ENCODE data around the gene FGF12. TPM values are rescaled to one million over a fixed set of nuclear protein-coding genes. Genes with fewer than 3 reads are reported as not detected.
A peak's percentile ranks its signal among the peaks of the same experiment; 100 is the strongest.

Gene FGF12
- total RNA-seq, 1 donor from 2014 or later: 7.0 TPM

GRCh38 chr3:192570315-192570714 lies 157.0 kb downstream of the FGF12 start:
- Histone ChIP-seq H2AFZ (replicated peaks) (no peak overlapping the region), H3K4me3 (no peak overlapping the region), H3K27ac (no peak overlapping the region), H3K4me2 (no peak overlapping the region), H3K4me1 (no peaks in the 10 kb centered on the region), H3F3A (ENCODE audit: low read depth) (no peaks in the 10 kb centered on the region), H3K36me3 (no peaks in the 10 kb centered on the region), H4K20me1 (ENCODE audit: low read depth) (no peaks in the 10 kb centered on the region), H3K27me3 (no peaks in the 10 kb centered on the region), H3K9me3 (ENCODE audit: low read depth) (no peaks in the 10 kb centered on the region), H3K9ac (no peak overlapping the region), H3K79me2 (ENCODE audit: low read depth) (no peaks in the 10 kb centered on the region)
- Mint-ChIP-seq H3K4me3 (no peak overlapping the region), H3K36me3 (no peaks in the 10 kb centered on the region), H3K9me3 (no peaks in the 10 kb centered on the region), H3K4me1 (no peaks in the 10 kb centered on the region), H3K27me3 (ENCODE audit: insufficient read depth, low read depth) (no peaks in the 10 kb centered on the region), H3K27ac (no peak overlapping the region)
- TF ChIP-seq EZH2phosphoT487 (IDR thresholded peaks at IDR 0.05) (no peak), EZH2 (IDR thresholded peaks at IDR 0.05) (no peak)
- TF ChIP-seq, protein P1, sequence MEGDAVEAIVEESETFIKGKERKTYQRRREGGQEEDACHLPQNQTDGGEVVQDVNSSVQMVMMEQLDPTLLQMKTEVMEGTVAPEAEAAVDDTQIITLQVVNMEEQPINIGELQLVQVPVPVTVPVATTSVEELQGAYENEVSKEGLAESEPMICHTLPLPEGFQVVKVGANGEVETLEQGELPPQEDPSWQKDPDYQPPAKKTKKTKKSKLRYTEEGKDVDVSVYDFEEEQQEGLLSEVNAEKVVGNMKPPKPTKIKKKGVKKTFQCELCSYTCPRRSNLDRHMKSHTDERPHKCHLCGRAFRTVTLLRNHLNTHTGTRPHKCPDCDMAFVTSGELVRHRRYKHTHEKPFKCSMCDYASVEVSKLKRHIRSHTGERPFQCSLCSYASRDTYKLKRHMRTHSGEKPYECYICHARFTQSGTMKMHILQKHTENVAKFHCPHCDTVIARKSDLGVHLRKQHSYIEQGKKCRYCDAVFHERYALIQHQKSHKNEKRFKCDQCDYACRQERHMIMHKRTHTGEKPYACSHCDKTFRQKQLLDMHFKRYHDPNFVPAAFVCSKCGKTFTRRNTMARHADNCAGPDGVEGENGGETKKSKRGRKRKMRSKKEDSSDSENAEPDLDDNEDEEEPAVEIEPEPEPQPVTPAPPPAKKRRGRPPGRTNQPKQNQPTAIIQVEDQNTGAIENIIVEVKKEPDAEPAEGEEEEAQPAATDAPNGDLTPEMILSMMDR (IDR thresholded peaks at IDR 0.05): no peak
- no peak for DNase-seq (ENCODE audit: low spot score)

GRCh38 chr3:192566706-192567290 lies 160.5 kb downstream of the FGF12 start:
- H3K4me3 Mint-ChIP-seq: no peak overlapping the region
- no peak overlapping the region for H3K27ac Mint-ChIP-seq
- Histone ChIP-seq H4K20me1 (ENCODE audit: low read depth) (no peaks in the 10 kb centered on the region), H3K9me3 (ENCODE audit: low read depth) (no peaks in the 10 kb centered on the region), H3K4me2 (no peak overlapping the region), H3F3A (ENCODE audit: low read depth) (no peaks in the 10 kb centered on the region), H3K36me3 (no peaks in the 10 kb centered on the region), H2AFZ (replicated peaks) (peak overlapping the region; percentile 61), H3K27ac (no peak overlapping the region), H3K9ac (no peak overlapping the region), H3K79me2 (ENCODE audit: low read depth) (no peaks in the 10 kb centered on the region), H3K4me3 (no peak overlapping the region), H3K27me3 (no peaks in the 10 kb centered on the region), H3K4me1 (no peaks in the 10 kb centered on the region)
- no peaks in the 10 kb centered on the region for H3K4me1 Mint-ChIP-seq
- peaks cover 2% of the 10 kb centered on the region for H3K27me3 Mint-ChIP-seq (ENCODE audit: insufficient read depth, low read depth)
- no peak for TF ChIP-seq EZH2phosphoT487 (IDR thresholded peaks at IDR 0.05)
- TF ChIP-seq, protein P1 (IDR thresholded peaks at IDR 0.05): peak; percentile 82
- peak; percentile 80 for DNase-seq (ENCODE audit: low spot score)
- H3K9me3 Mint-ChIP-seq: no peaks in the 10 kb centered on the region
- H3K36me3 Mint-ChIP-seq: no peaks in the 10 kb centered on the region

- H3K79me2 ChIP-seq (ENCODE audit: low read depth): no peaks in the 10 kb centered on the region
- no peak overlapping the region for H2AFZ ChIP-seq (replicated peaks)
- no peak overlapping the region for H3K27ac Mint-ChIP-seq
Observed at GRCh38 chr3:192564611-192565010, 162.7 kb downstream of the FGF12 start.

More at GRCh38 chr3:192564611-192565010, 162.7 kb downstream of the FGF12 start:
- Histone ChIP-seq H3K4me3 (no peak overlapping the region), H3K4me2 (no peak overlapping the region), H3K36me3 (no peaks in the 10 kb centered on the region), H3K9me3 (ENCODE audit: low read depth) (no peaks in the 10 kb centered on the region), H3K4me1 (no peaks in the 10 kb centered on the region), H3K27ac (no peak overlapping the region), H4K20me1 (ENCODE audit: low read depth) (no peaks in the 10 kb centered on the region), H3K9ac (no peak overlapping the region), H3F3A (ENCODE audit: low read depth) (no peaks in the 10 kb centered on the region), H3K27me3 (no peaks in the 10 kb centered on the region)
- Mint-ChIP-seq H3K4me3 (no peak overlapping the region), H3K36me3 (no peaks in the 10 kb centered on the region), H3K27me3 (ENCODE audit: insufficient read depth, low read depth) (peaks cover 2% of the 10 kb centered on the region), H3K4me1 (no peaks in the 10 kb centered on the region), H3K9me3 (no peaks in the 10 kb centered on the region)
- no peak for TF ChIP-seq EZH2phosphoT487 (IDR thresholded peaks at IDR 0.05)
- TF ChIP-seq, protein P1 (IDR thresholded peaks at IDR 0.05): no peak
- no peak for TF ChIP-seq EZH2 (IDR thresholded peaks at IDR 0.05)
- no peak for DNase-seq (ENCODE audit: low spot score)
